Stomach smooth muscle (tissue), 2 donors: ENCODE results near the gene ZNF616.

ENCODE experiments used
- H3K27ac ChIP-seq: one replicate; pipeline ENCODE4 v1.7.0; 2013; ENCODE audit warnings: mild to moderate bottlenecking, low read length, inconsistent platforms
- H3K27me3 ChIP-seq, 2 donors: one replicate each; pipeline ENCODE4 v1.7.0; 2013; ENCODE audit warnings: low read length in 2 of 2; ENCODE audit not compliant: insufficient read depth in 2 of 2, control insufficient read depth in 1 of 2
- H3K36me3 ChIP-seq, 2 donors: one replicate each; pipeline ENCODE4 v1.7.0; 2013; ENCODE audit warnings: low read length in 2 of 2; ENCODE audit not compliant: control insufficient read depth in 2 of 2, insufficient read depth in 2 of 2
- H3K4me1 ChIP-seq: one replicate; pipeline ENCODE4 v1.7.0; 2013; ENCODE audit warnings: low read length; ENCODE audit not compliant: control insufficient read depth, insufficient read depth
- H3K4me3 ChIP-seq, 2 donors: one replicate each; pipeline ENCODE4 v1.7.0; 2013; ENCODE audit warnings: low read length in 2 of 2
- H3K9ac ChIP-seq, 2 donors: one replicate each; pipeline ENCODE4 v1.7.0; 2013; ENCODE audit warnings: low read length in 2 of 2, mild to moderate bottlenecking in 1 of 2
- H3K9me3 ChIP-seq, 2 donors: one replicate each; pipeline ENCODE4 v1.7.0; 2013; ENCODE audit warnings: low read length in 2 of 2; ENCODE audit not compliant: control insufficient read depth in 2 of 2
- donor health status: healthy.
- donor health status: Pancreatic carcinoma.

ZNF616 gene

DNA sequence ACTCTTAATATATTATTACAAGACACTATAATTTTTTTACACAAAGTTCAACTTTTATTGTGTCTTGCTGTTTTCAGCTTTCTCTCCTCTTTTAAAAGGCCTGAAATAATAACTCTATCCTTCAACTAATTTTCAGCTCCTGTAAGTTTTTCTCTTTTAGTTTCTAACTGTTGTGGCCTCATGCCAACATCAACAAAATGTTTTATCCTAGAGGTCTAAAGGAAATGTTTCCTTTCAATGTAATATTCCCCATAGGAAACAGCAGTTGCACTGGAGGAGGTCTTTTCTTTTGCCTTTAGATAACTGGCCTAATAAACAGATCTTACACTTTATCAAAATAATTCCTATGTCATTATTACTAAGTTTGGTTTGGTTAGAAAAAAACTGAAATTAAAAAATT is 8.5 kb upstream of the ZNF616 start:
- Histone ChIP-seq H3K4me1 (no peaks in the 10 kb centered on the region), H3K9ac (no peak overlapping the region), H3K36me3 (no peaks in the 10 kb centered on the region), H3K4me3 (no peak overlapping the region), H3K27ac (no peak overlapping the region), H3K9me3 (no peaks in the 10 kb centered on the region), H3K27me3 (no peaks in the 10 kb centered on the region)

DNA sequence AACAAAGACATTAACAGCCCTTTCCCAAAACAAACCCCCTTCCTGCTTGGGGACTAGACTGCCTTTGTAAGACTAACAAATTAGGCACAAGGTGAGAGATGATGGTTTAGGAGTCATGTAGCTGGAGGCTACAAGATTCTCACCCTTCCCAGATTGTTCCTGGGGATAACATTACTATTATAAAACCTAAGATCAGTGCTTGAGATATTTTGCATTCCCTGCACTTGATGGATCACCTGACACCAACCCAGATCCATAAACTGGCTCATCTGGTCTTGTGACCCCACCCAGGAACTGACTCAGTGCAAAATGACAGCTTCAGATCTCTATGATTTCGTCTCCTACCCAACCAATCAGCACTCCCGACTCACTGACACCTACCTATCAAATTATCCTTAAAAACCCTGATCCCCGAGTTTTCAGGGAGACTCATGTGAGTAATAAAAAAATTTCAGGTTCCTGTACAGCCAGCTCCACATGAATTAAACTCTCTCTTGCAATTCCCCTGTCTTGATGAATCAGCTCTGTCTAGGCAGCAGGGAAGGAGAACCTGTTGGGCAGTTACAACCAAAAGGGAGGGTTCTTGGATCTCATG is 2.4 kb upstream of the ZNF616 start:
- Histone ChIP-seq H3K9ac (no peak overlapping the region), H3K27ac (no peak overlapping the region), H3K4me1 (peaks cover 16% of the 10 kb centered on the region), H3K36me3 (no peaks in the 10 kb centered on the region), H3K27me3 (no peaks in the 10 kb centered on the region), H3K9me3 (peaks cover 0 to 3% of the 10 kb centered on the region in 2 donors), H3K4me3 (no peak overlapping the region)

DNA sequence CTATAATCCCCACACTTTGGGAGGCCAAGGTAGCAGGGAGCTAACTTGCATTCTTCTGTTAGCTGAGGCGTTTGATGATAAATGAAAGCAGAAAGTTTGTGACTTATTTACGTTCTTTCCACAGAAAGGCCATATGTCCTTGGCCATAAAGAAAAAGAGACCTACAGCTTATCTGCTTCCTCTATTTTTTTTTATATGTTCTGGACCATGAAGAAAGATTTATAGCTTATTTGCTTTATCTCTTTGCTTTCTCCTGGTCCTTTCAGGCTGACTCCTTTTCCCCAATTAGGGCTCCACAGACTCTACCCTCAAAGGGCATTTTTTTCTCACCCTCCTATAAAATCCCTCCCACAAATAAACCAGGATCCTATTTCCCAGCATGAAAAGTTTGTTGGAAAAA is 1.5 kb upstream of the ZNF616 start:
- Histone ChIP-seq H3K27me3 (no peaks in the 10 kb centered on the region), H3K4me3 (no peak overlapping the region), H3K4me1 (peaks cover 16% of the 10 kb centered on the region), H3K27ac (peak overlapping the region; percentile 79), H3K36me3 (no peaks in the 10 kb centered on the region), H3K9ac (no peak overlapping the region), H3K9me3 (peaks cover 0 to 3% of the 10 kb centered on the region in 2 donors)

DNA sequence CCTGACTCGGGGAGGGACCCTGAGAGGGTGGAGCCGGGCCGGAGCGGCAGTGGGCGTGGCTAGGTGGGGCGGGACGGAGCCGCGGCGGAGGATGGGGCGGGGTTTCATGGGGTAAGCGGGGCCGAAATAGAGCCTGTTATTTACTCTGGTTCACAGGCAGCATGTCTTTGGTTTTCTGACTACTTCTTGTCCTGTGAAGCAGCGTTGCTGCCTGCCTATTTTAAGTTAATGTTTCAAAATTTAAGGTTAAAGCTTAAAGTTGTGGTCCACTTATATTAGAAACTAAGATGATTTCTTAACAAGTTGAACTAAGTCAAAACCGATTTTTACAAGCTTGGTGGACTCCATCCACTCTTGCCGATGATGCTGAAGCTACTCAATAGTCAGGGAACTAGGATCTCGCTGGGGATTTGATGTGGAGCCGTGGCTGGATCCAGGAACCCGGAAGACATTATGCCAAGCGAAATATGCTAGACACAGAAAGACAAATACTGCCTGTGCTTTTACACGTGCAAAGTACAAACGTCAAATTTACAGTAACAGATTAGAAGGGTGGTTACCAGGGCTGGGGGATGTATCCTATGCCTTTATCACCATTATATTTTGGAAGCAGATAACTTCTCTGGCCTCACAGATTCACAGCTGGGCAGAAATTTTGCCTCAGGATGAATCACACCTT is 433 bp upstream of the ZNF616 start:
- Histone ChIP-seq H3K9ac (peak overlapping the region; percentile 61 to 68), H3K9me3 (peaks cover 0 to 3% of the 10 kb centered on the region in 2 donors), H3K27me3 (no peaks in the 10 kb centered on the region), H3K27ac (peak overlapping the region; percentile 90), H3K4me1 (peaks cover 16% of the 10 kb centered on the region), H3K4me3 (peak overlapping the region; percentile 57 to 100), H3K36me3 (no peaks in the 10 kb centered on the region)

DNA sequence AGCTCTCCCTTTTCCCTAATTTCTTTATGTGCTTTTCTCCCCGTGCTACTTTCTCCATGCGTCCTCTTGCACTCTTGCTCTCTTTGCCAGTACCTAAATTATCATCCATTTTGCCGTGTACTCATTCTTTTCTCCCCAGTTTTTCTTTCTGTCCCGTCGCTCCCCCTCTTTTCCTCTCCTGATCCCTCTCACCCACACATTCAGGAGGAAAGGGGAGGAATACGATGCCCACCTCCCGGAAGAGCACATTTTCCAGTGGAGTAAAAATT is 821 bp downstream of the ZNF616 start:
- Histone ChIP-seq H3K9me3 (peaks cover 0 to 3% of the 10 kb centered on the region in 2 donors), H3K4me3 (peak overlapping the region; percentile 90 to 100), H3K27me3 (no peaks in the 10 kb centered on the region), H3K27ac (peak overlapping the region; percentile 90), H3K9ac (peak overlapping the region; percentile 78 to 96), H3K36me3 (no peaks in the 10 kb centered on the region), H3K4me1 (peaks cover 16% of the 10 kb centered on the region)

DNA sequence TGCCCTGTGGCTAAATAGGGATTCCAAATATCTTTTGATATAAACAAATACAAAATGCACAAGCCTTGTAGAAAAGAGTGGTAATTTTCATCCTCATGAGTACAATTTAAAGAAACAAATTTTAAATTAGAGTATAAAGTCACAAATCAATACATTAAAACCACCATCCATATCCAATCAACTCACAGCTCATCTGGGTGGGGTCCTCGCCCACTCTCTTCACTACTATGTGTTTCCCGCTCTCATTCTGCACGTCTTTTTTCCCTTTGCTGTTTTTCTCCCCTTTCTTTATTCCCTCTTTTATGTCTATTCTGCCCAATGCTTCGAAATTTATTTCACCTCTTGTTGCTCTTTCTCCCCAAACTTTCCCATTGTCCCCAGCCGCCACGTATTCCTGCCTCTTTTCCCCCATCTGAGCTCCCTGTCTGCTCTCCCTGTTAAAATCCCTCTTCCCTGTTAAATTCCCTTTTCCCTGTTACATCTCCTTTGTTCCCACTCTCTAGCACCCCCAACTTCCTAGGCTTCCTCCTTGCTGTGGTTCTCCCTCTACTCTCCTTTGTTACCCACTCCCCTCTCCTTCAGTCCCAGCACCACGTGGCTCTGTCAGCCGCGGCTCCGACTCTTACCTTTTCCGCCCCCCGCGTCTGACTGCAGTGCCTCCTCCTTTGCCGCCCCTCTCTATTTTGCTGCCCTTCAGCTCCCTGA is 1.3 kb downstream of the ZNF616 start:
- Histone ChIP-seq H3K4me3 (peak overlapping the region; percentile 90 to 100), H3K27me3 (no peaks in the 10 kb centered on the region), H3K27ac (peak overlapping the region; percentile 90), H3K9me3 (peaks cover 0 to 3% of the 10 kb centered on the region in 2 donors), H3K4me1 (peaks cover 16% of the 10 kb centered on the region), H3K36me3 (no peaks in the 10 kb centered on the region), H3K9ac (peak overlapping the region; percentile 78 to 96)

DNA sequence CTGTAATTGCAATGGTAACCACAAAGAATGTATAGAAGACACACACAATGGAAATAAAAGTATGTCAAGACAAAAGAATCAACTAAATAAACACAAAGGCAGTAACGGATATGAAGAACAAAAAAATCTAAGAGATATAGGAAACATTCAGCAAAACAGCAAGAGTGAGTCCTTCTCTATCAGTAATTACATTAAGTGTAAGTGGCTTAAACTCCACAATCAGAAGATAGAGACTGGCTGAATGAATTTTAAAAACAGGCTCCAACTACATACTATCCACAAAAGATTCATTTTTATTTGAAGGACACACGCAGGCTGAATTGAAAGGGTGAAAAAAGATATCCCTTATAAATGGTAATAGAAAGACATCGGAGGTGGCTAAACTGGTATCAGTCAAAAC is 19.5 kb downstream of the ZNF616 start:
- Histone ChIP-seq H3K27ac (no peak overlapping the region), H3K4me3 (no peak overlapping the region), H3K9me3 (peaks cover 34 to 44% of the 10 kb centered on the region in 2 donors), H3K9ac (no peak overlapping the region), H3K36me3 (peaks cover 47 to 68% of the 10 kb centered on the region in 2 donors), H3K4me1 (no peaks in the 10 kb centered on the region), H3K27me3 (no peaks in the 10 kb centered on the region)

DNA sequence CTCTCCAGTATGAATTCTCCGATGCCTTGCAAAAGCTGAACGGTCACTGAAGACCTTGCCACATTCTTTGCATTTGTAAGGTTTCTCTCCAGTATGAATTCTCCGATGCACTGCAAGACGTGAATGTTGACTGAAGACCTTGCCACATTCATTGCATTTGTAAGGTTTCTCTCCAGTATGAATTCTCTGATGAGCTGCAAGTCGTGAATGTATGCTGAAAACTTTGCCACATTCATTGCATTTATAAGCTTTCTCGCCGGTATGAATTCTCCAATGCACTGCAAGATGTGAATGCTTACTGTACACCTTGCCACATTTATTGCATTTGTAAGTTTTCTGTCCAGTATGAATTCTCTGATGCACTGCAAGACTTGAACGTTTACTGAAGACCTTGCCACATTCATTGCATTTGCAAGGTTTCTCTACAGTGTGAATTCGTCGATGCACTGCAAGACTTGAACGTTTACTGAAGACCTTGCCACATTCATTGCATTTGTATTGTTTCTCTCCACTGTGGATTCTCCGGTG is 24.1 kb downstream of the ZNF616 start:
- H3K4me3 ChIP-seq, result peak overlapping the region in 1 of 2 donors; percentile 60

DNA sequence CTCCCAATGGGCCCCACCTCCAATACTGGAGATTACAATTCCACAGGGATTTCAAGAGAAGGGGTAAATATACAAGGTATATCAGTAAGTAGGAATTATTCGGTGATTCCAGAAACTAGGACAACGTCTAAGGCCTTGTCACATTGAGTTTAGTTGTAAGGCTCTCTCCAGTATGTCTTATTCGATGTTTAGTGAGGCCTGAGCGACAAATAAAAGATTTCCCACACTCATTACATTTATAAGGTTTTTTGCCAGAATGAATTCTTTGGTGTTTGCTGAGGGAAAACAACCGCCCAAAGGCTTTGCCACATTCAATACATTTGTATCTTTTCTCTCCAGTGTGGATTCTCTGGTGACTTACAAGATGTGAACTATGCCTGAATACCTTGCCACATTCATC is 25.0 kb downstream of the ZNF616 start:
- H3K36me3 ChIP-seq, result peaks cover 24 to 36% of the 10 kb centered on the region in 2 donors

More for the DNA sequence above, 24.1 kb downstream of the ZNF616 start:
- H3K27ac ChIP-seq, result no peak overlapping the region
- H3K27me3 ChIP-seq, result no peaks in the 10 kb centered on the region
- H3K36me3 ChIP-seq, result peaks cover 24 to 45% of the 10 kb centered on the region in 2 donors
- no peak overlapping the region for H3K9ac ChIP-seq
- peaks cover 45 to 67% of the 10 kb centered on the region in 2 donors for H3K9me3 ChIP-seq
- H3K4me1 ChIP-seq, result no peaks in the 10 kb centered on the region

DNA sequence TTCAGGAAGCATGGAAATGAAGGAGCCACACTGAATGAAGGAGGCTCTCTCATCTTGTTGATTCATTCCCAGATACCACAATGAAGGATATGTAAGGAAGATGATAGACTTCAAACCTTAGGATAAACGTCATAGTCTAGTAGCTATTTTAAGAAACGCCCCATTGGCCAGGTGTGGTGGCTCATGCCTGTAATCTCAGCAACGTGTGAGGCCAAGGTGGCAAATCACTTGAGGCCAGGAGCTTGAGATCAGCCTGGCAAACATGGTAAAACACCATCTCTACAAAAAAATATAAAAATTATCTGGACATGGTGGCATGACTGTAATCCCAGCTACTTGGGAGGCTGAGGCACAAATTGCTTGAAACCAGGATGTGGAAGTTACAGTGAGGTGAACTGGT is 27.1 kb downstream of the ZNF616 start:
- H3K4me1 ChIP-seq, result no peaks in the 10 kb centered on the region
- H3K27ac ChIP-seq, result no peak overlapping the region
- H3K27me3 ChIP-seq, result no peaks in the 10 kb centered on the region
- no peak overlapping the region for H3K4me3 ChIP-seq
- H3K9ac ChIP-seq, result no peak overlapping the region
- H3K9me3 ChIP-seq, result peaks cover 31 to 49% of the 10 kb centered on the region in 2 donors
- peaks cover 15 to 19% of the 10 kb centered on the region in 2 donors for H3K36me3 ChIP-seq

More for the DNA sequence above, 25.0 kb downstream of the ZNF616 start:
- H3K4me3 ChIP-seq, result peak overlapping the region in 1 of 2 donors; percentile 60
- no peaks in the 10 kb centered on the region for H3K27me3 ChIP-seq
- peaks cover 38 to 68% of the 10 kb centered on the region in 2 donors for H3K9me3 ChIP-seq
- H3K9ac ChIP-seq, result no peak overlapping the region
- no peaks in the 10 kb centered on the region for H3K4me1 ChIP-seq
- H3K27ac ChIP-seq, result no peak overlapping the region
